Measurements from ENCODE around the gene SLC8B1. TPM values are rescaled to one million over a fixed set of nuclear protein-coding genes. Genes with fewer than 3 reads are reported as not detected.

The SLC8B1 gene
- total RNA-seq, 1 donor: 19.5 TPM

DNA sequence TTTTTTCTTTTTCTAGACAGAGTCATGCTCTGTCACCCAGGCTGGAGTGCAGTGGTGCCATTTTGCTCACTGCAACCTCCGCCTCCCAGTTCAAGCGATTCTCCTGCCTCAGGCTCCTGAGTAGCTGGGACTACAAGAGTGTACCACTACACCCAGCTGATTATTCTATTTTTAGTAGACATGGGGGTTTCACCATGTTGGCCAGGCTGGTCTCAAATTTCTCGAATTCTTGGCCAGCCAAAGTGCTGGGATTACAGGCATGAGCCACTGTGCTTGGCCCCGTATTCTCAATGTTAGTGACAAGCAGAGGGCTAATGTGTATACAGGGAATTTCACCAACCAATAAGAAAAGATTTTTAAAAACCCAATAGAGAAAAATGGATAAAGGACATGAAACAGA lies 31.9 kb upstream of the SLC8B1 start:
- Histone ChIP-seq H3K9me3 (ENCODE audit: low read depth, low read length) (no peaks in the 10 kb centered on the region), H3K27me3 (ENCODE audit: insufficient read depth, low read length) (no peaks in the 10 kb centered on the region), H2AFZ (ENCODE audit: low read length) (no peak overlapping the region), H3K27ac (ENCODE audit: low read depth, low read length) (no peak overlapping the region), H3K4me2 (ENCODE audit: insufficient read depth, low read length) (no peak overlapping the region), H4K20me1 (ENCODE audit: insufficient read depth, low read length) (peaks cover 12% of the 10 kb centered on the region), H3K79me2 (ENCODE audit: insufficient read depth, low read length) (peaks cover 49% of the 10 kb centered on the region), H3K4me1 (ENCODE audit: insufficient read depth, low read length) (no peaks in the 10 kb centered on the region), H3K4me3 (ENCODE audit: insufficient read depth, low read length) (no peak overlapping the region), H3K36me3 (ENCODE audit: insufficient read depth, low read length) (peaks cover 7% of the 10 kb centered on the region)
- no peak for DNase-seq (ENCODE audit: insufficient read length, low spot score, missing footprints)
- TF ChIP-seq, protein P1, sequence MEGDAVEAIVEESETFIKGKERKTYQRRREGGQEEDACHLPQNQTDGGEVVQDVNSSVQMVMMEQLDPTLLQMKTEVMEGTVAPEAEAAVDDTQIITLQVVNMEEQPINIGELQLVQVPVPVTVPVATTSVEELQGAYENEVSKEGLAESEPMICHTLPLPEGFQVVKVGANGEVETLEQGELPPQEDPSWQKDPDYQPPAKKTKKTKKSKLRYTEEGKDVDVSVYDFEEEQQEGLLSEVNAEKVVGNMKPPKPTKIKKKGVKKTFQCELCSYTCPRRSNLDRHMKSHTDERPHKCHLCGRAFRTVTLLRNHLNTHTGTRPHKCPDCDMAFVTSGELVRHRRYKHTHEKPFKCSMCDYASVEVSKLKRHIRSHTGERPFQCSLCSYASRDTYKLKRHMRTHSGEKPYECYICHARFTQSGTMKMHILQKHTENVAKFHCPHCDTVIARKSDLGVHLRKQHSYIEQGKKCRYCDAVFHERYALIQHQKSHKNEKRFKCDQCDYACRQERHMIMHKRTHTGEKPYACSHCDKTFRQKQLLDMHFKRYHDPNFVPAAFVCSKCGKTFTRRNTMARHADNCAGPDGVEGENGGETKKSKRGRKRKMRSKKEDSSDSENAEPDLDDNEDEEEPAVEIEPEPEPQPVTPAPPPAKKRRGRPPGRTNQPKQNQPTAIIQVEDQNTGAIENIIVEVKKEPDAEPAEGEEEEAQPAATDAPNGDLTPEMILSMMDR (IDR thresholded peaks at IDR 0.05; ENCODE audit: extremely low read depth, low read depth, low read length): no peak

DNA sequence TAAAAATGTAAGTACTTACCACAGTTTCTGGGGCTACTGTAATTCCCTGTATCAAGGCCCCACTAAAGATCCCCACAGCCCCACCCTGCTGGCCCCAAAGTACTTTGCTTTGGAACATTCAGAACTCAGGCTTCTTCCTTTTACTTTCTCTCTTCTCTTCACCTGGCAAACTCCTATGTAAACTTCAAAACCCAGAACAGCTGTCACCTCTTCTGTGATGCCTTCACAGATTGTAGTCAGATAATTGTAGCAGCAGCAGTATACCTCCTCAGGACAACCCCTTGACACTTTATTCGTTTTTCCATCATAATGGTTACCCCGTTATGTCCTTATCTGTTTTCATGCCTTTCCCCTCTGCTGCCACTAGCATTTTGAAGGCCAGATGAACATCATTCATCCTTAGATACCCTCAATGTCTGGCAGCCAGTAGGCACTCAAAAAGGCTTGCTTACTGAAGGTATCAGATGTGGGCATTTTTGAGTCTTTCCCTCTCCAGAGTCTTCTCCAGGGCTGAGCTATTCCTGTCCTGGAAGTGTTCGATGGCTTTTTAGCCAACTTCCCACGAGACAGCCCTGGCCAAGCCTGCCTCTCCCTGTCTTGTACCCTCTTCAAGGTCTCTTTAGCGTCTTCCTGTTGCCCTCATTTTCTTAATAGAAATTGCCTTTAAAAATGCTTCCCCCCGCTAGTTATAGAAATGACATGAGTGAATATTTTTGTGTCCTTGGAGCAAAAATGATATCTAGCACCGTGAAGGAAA lies 30.9 kb upstream of the SLC8B1 start:
- Histone ChIP-seq H3K4me1 (ENCODE audit: insufficient read depth, low read length) (no peaks in the 10 kb centered on the region), H4K20me1 (ENCODE audit: insufficient read depth, low read length) (peaks cover 8% of the 10 kb centered on the region), H3K4me3 (ENCODE audit: insufficient read depth, low read length) (no peak overlapping the region), H3K9me3 (ENCODE audit: low read depth, low read length) (no peaks in the 10 kb centered on the region), H2AFZ (ENCODE audit: low read length) (no peak overlapping the region), H3K4me2 (ENCODE audit: insufficient read depth, low read length) (no peak overlapping the region), H3K79me2 (ENCODE audit: insufficient read depth, low read length) (peaks cover 49% of the 10 kb centered on the region), H3K27me3 (ENCODE audit: insufficient read depth, low read length) (no peaks in the 10 kb centered on the region), H3K27ac (ENCODE audit: low read depth, low read length) (no peak overlapping the region), H3K36me3 (ENCODE audit: insufficient read depth, low read length) (peaks cover 4% of the 10 kb centered on the region)
- TF ChIP-seq, protein P1 (IDR thresholded peaks at IDR 0.05; ENCODE audit: extremely low read depth, low read depth, low read length): no peak
- DNase-seq (ENCODE audit: insufficient read length, low spot score, missing footprints): no peak

DNA sequence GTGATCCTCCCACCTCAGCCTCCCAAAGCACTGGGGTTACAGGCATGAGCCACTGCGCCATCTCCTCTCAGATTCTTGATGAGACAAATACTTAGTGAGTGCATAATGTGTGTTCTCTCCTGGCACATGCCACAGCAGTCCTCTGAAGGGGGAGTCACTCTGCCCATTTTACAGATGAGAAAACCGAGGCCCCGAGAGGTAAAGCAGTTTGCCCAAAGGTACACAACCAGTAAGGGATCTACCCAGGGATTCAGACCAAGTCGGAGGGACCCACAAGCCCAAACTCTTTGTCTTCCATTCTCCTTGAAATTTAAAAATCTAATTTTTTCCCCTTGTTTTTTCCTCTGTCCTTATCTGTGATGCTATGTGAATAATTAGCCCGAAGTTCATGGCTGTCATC lies 29.8 kb upstream of the SLC8B1 start:
- Histone ChIP-seq H3K4me1 (ENCODE audit: insufficient read depth, low read length) (peaks cover under 1% of the 10 kb centered on the region), H4K20me1 (ENCODE audit: insufficient read depth, low read length) (peaks cover 16% of the 10 kb centered on the region), H3K36me3 (ENCODE audit: insufficient read depth, low read length) (peaks cover 4% of the 10 kb centered on the region), H3K79me2 (ENCODE audit: insufficient read depth, low read length) (peaks cover 56% of the 10 kb centered on the region), H2AFZ (ENCODE audit: low read length) (no peak overlapping the region), H3K27ac (ENCODE audit: low read depth, low read length) (no peak overlapping the region), H3K27me3 (ENCODE audit: insufficient read depth, low read length) (no peaks in the 10 kb centered on the region), H3K4me3 (ENCODE audit: insufficient read depth, low read length) (no peak overlapping the region), H3K4me2 (ENCODE audit: insufficient read depth, low read length) (no peak overlapping the region), H3K9me3 (ENCODE audit: low read depth, low read length) (no peaks in the 10 kb centered on the region)
- DNase-seq (ENCODE audit: insufficient read length, low spot score, missing footprints): no peak
- TF ChIP-seq, protein P1 (IDR thresholded peaks at IDR 0.05; ENCODE audit: extremely low read depth, low read depth, low read length): no peak

DNA sequence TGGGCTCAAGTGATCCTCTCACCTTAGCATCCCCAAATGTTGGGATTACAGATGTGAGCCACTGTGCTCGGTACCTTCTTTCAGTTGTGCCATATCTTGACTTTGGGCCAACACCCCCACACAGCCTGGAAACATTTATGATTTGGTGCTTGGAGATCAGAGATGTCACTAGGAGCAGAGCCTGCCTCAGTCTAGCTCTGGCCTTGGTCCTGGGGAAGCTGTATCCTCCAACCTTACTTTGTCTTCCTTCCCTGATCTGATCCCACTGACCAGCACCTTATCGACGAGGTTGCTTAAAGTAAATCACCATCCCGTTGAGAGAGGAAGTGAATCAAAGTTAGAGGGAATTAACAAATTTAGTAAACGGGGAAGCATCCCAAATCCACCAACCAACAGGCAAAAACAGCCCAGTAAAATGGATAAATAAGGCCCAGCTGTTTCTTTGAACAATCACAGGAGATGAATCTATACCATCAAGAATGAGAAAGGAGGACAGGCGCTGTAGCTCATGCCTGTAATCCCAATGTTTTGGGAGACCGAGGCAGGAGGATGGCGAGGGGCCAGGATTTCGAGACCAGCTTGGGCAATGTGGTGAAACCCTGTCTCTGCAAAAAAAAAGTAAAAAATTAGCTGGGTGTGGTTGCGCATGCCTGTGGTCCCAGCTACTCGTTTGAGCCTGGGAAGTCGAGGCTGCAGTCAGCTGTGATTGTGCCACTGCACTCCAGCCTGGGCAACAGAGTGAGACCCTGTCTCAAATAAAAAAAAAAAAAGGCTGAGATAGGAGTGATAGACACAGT lies 26.9 kb upstream of the SLC8B1 start:
- peaks cover 8% of the 10 kb centered on the region for H3K4me1 ChIP-seq (ENCODE audit: insufficient read depth, low read length)
- no peaks in the 10 kb centered on the region for H3K9me3 ChIP-seq (ENCODE audit: low read depth, low read length)
- no peak overlapping the region for H3K27ac ChIP-seq (ENCODE audit: low read depth, low read length)
- TF ChIP-seq, protein P1 (IDR thresholded peaks at IDR 0.05; ENCODE audit: extremely low read depth, low read depth, low read length): no peak
- H4K20me1 ChIP-seq (ENCODE audit: insufficient read depth, low read length): peaks cover 18% of the 10 kb centered on the region
- H3K27me3 ChIP-seq (ENCODE audit: insufficient read depth, low read length): no peaks in the 10 kb centered on the region
- no peak overlapping the region for H2AFZ ChIP-seq (ENCODE audit: low read length)
- H3K4me3 ChIP-seq (ENCODE audit: insufficient read depth, low read length): no peak overlapping the region
- no peak for DNase-seq (ENCODE audit: insufficient read length, low spot score, missing footprints)
- H3K79me2 ChIP-seq (ENCODE audit: insufficient read depth, low read length): peaks cover 62% of the 10 kb centered on the region
- H3K36me3 ChIP-seq (ENCODE audit: insufficient read depth, low read length): no peaks in the 10 kb centered on the region
- no peak overlapping the region for H3K4me2 ChIP-seq (ENCODE audit: insufficient read depth, low read length)
